22Rv1 (cell line): ENCODE results near the gene TYMP.
A peak's percentile ranks its signal among the peaks of the same experiment; 100 is the strongest.
"Not testable (repeated sequence)": the region's sequence is repeated elsewhere in the genome, so short reads cannot be mapped to it uniquely, and the experiment has no call there.

Source experiments
- H3K27ac ChIP-seq: fragments of 450-650 bp; 2 replicates; pipeline ENCODE4 v1.5.1; 2017
- ZFX ChIP-seq: fragments of 450-650 bp; IDR thresholded peaks from 2 replicates; pipeline ENCODE4 v1.6.1; 2017; ENCODE audit warnings: antibody characterized with exemption, borderline replicate concordance
- TF ChIP-seq, protein P1 (sequence below): fragments of 450-650 bp; IDR thresholded peaks from 2 replicates; pipeline ENCODE4 v1.5.1; 2017; ENCODE audit warnings: mild to moderate bottlenecking

Gene TYMP

DNA sequence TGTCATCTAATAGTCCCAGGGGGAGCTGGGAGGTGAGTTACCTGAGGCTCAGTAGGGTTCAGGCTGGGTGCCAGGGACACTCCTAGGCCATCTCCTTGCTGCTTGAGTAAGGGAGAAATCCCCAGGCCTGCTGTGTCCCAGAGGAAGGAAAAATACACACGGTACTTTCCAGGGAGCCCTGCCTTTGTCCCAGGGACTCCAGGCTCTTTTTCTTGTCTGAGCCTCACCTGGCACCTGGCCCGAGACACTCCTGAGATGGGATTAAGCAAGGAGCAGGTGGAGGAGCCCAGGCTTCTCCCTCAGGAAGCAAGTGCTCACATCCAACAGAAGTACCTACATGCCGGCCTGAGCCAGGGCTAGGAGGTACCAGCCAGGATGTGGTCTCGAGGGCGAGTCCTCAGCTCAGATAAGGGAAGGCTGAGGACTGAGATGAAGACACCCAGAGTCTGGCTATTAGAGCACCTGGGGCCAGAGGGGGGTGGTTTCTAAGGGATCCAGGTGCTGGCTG lies 15.0 kb upstream of the TYMP start:
- H3K27ac ChIP-seq = no peak overlapping the region
- TF ChIP-seq, protein P1, sequence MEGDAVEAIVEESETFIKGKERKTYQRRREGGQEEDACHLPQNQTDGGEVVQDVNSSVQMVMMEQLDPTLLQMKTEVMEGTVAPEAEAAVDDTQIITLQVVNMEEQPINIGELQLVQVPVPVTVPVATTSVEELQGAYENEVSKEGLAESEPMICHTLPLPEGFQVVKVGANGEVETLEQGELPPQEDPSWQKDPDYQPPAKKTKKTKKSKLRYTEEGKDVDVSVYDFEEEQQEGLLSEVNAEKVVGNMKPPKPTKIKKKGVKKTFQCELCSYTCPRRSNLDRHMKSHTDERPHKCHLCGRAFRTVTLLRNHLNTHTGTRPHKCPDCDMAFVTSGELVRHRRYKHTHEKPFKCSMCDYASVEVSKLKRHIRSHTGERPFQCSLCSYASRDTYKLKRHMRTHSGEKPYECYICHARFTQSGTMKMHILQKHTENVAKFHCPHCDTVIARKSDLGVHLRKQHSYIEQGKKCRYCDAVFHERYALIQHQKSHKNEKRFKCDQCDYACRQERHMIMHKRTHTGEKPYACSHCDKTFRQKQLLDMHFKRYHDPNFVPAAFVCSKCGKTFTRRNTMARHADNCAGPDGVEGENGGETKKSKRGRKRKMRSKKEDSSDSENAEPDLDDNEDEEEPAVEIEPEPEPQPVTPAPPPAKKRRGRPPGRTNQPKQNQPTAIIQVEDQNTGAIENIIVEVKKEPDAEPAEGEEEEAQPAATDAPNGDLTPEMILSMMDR = no peak
- TF ChIP-seq ZFX = no peak

DNA sequence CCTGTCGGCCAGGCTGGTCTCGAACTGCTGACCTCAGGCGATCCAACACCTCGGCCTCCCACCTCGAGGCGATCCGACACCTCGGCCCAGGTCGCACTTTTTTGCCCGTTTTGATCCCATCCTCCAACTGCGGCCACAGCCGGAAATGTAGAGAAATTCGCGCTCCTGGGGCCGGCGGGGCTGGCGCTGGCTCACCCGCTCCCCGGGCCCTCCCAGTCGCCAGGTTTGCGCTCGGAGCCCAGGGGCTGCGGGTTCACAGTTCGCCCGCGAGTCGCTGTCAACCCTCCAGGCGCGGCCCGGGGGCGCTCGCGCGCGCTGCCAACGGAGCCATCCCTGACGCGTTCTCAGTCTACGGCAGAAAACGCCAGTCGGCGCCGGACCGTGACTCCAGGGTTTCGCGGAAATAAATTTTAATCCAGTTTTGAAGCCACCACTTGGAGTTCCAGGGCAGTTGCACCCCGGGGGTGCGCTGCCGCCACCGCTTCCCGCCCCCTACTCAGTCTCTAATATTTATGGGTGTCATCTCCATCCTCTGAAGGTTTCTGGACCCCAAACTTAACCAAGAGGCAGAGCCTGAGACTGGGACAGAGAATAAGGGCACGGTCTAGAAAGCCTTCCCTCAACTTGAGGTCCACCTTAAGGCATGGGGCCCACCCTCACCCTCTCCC lies 14.4 kb upstream of the TYMP start:
- TF ChIP-seq ZFX = no peak
- TF ChIP-seq, protein P1 = peak; percentile 90
- no peak overlapping the region for H3K27ac ChIP-seq

DNA sequence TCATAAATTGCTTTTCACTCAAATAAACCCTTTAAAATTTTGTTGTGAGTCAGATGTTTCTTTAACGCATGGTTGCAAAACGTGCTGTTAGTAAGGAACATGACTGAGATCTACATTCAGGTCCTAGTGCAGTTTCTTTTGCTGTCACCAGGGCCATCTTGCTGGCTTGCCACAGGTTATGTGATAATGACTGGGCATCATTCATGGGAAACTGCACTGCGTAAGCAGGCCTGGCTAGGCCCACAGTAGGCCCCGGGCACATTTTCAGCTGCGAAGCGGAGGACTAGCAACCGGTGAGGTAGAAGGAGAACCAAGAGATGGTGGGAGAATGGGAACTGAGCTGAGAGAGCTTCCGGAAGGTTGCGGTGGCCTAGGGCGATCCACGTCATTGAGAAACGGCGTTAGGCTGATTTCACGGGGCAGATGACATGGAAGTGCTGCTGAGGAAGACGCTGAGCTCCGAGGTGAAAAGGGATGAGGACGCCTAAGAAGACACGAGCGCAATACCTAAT lies 12.7 kb upstream of the TYMP start:
- no peak overlapping the region for H3K27ac ChIP-seq
- no peak for TF ChIP-seq ZFX
- TF ChIP-seq, protein P1 = no peak

GRCh38 chr22:50541667-50542026 lies 11.8 kb upstream of the TYMP start:
- not testable (repeated sequence) for H3K27ac ChIP-seq

DNA sequence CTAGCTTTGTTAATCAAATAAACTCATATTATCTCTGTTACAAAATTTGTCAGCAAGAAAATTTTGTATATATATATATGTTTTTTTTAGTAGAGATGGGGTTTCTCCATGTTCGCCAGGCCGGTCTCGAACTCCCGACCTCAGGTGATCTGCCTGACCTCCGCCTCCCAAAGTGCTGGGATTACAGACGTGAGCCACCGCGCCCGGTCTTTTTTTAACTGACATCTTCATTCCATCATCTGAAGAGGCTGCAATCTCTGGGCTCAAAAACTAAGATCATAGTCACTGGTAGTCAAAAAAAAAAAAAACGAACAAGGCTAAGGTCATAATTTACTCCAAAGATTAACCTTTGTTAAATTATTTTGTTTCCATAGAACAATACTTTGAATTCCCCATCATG lies 10.6 kb upstream of the TYMP start:
- no peak overlapping the region for H3K27ac ChIP-seq

GRCh38 chr22:50537765-50538164 lies 8.0 kb upstream of the TYMP start:
- TF ChIP-seq, protein P1 = no peak
- no peak for TF ChIP-seq ZFX
- no peak overlapping the region for H3K27ac ChIP-seq

More for the DNA sequence above, 10.6 kb upstream of the TYMP start:
- TF ChIP-seq, protein P1 = no peak
- no peak for TF ChIP-seq ZFX

DNA sequence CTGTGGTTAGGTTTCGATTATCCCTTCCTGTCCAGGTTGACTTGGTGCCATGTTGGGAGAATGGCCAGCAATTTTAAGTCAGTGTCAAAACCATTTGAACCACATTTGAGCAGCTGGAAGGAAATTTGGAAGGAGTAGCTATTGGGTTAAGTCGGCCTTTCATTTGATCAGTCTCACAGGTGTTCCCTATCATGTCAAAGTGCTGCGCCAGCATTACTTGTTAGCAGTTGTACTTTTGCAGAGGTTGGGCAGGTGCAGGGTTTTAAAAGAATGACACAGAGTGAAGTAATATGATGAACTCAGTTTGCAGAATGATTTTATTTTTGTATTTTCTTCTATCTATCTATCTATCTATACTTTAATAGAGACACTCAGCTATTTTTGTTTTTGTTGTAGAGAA lies 6.4 kb upstream of the TYMP start:
- H3K27ac ChIP-seq = no peak overlapping the region

More for the DNA sequence above, 6.4 kb upstream of the TYMP start:
- TF ChIP-seq, protein P1 = no peak
- TF ChIP-seq ZFX = no peak
